Neural progenitor cell (in vitro differentiated cells): Measurements from ENCODE around the gene RAX.

Experiments
- CTCF ChIP-seq: fragments of 200-600 bp; sonication (generic); IDR thresholded peaks from 2 replicates; pipeline ENCODE4 v1.5.1; 2017; ENCODE audit warnings: antibody characterized with exemption, mild to moderate bottlenecking
- EZH2 ChIP-seq: fragments of 200-600 bp; sonication (generic); IDR thresholded peaks from 2 replicates; pipeline ENCODE4 v1.6.1; 2017; ENCODE audit warnings: antibody characterized with exemption, mild to moderate bottlenecking, moderate library complexity

- TF ChIP-seq CTCF (no peak), EZH2 (no peak)
Observed at GRCh38 chr18:59265974-59266369, 7.3 kb downstream of the RAX start.
